Effector CD4-positive, alpha-beta T cell (primary cell): ENCODE measurements around the gene ZNF106.
A peak's percentile ranks its signal among the peaks of the same experiment; 100 is the strongest.

Source experiments
- DNase-seq: peaks from one replicate; pipeline ENCODE4 v3.0.0-alpha.2; 2020
- total RNA-seq: gene quantifications from one replicate; lab custom pipeline; 2026; lab: John Stamatoyannopoulos, UW

Gene ZNF106
- total RNA-seq = 109 reads per million, percentile 84 among the genes with 10 or more reads in this experiment

GRCh38 chr15:42490671-42491538 lies at the start of gene ZNF106:
Gene ZNF106 (minus strand): TSS chr15:42491141. CDS start chr15:42472289, 18,852 bp downstream.
- peak; percentile 83 for DNase-seq

- no peak for DNase-seq
Measured at GRCh38 chr15:42533246-42533645, 42.3 kb upstream of the ZNF106 start.

- no peak for DNase-seq
Measured at GRCh38 chr15:42528970-42529369, 38.0 kb upstream of the ZNF106 start.

GRCh38 chr15:42523331-42523730 lies 32.4 kb upstream of the ZNF106 start:
- no peak for DNase-seq

GRCh38 chr15:42511007-42511391 lies 20.1 kb upstream of the ZNF106 start:
- DNase-seq = no peak

- no peak for DNase-seq
Measured at GRCh38 chr15:42510258-42511006, 19.5 kb upstream of the ZNF106 start.

GRCh38 chr15:42508263-42508690 lies 17.3 kb upstream of the ZNF106 start:
- no peak for DNase-seq

- DNase-seq = no peak
Measured at GRCh38 chr15:42507514-42507913, 16.6 kb upstream of the ZNF106 start.

GRCh38 chr15:42504631-42505030 lies 13.7 kb upstream of the ZNF106 start:
- no peak for DNase-seq

GRCh38 chr15:42503825-42504224 lies 12.9 kb upstream of the ZNF106 start:
- no peak for DNase-seq

GRCh38 chr15:42502477-42502876 lies 11.5 kb upstream of the ZNF106 start:
- no peak for DNase-seq

GRCh38 chr15:42499858-42500609 lies 9.1 kb upstream of the ZNF106 start:
- DNase-seq = no peak

- no peak for DNase-seq
Measured at GRCh38 chr15:42498212-42499068, 7.5 kb upstream of the ZNF106 start.

GRCh38 chr15:42495361-42496212 lies 4.6 kb upstream of the ZNF106 start, which contains the start of gene SNAP23:
Gene SNAP23 (plus strand): TSS chr15:42495634. CDS start chr15:42511847, 16,213 bp downstream.
- DNase-seq = peak; percentile 74

GRCh38 chr15:42494998-42495360 lies 4.0 kb upstream of the ZNF106 start:
- DNase-seq = peak; percentile 6

- DNase-seq = no peak
Measured at GRCh38 chr15:42493679-42494078, 2.7 kb upstream of the ZNF106 start.

GRCh38 chr15:42491539-42492225 lies 741 bp upstream of the ZNF106 start:
- DNase-seq = no peak

GRCh38 chr15:42490291-42490670 lies 660 bp downstream of the ZNF106 start:
- no peak for DNase-seq

GRCh38 chr15:42483677-42484076 lies 7.3 kb downstream of the ZNF106 start:
- no peak for DNase-seq

GRCh38 chr15:42482701-42483100 lies 8.2 kb downstream of the ZNF106 start:
- DNase-seq = no peak
